CD4-positive, alpha-beta T cell (primary cell): ENCODE data around the gene TRIM13. TPM values are rescaled to one million over a fixed set of nuclear protein-coding genes. Genes with fewer than 3 reads are reported as not detected.
"Not testable (repeated sequence)": the region's sequence is repeated elsewhere in the genome, so short reads cannot be mapped to it uniquely, and the experiment has no call there.

Experiments used
- ATAC-seq: fragments of 200-7000 bp; cut with Tn5 transposase; one replicate; pipeline ENCODE4 v1.10.0; 2022; ENCODE audit warnings: mild to moderate bottlenecking; ENCODE audit not compliant: poor library complexity
- CTCF ChIA-PET: fragments of 350-600 bp; sonication (Branson Sonifier 250); formaldehyde crosslinking; loops from one replicate; lab custom pipeline; 2021; ENCODE audit warnings: antibody characterized with exemption, inconsistent platforms; lab: Charles Lee
- POLR2A ChIA-PET: fragments of 350-600 bp; sonication (Branson Sonifier 250); formaldehyde crosslinking; loops from one replicate; lab custom pipeline; 2021; ENCODE audit warnings: antibody characterized with exemption, inconsistent platforms; lab: Charles Lee
- DNase-seq, 14 experiments: peaks; one replicate each; pipeline ENCODE4 v3.0.0-alpha.2; 2013 to 2020; ENCODE audit warnings: mixed read lengths in 2 of 14
- H3K27ac ChIP-seq, 2 donors: one replicate each; pipeline versions ENCODE4 v1.5.1 to v1.7.0; 2013; ENCODE audit warnings: low read length in 2 of 2, low read depth in 1 of 2, mild to moderate bottlenecking in 1 of 2
- H3K27me3 ChIP-seq, 2 experiments: 1 replicate in 1 of 2; 2 replicates in 1 of 2; pipeline versions ENCODE4 v1.6.1 to v1.7.0; 2013; ENCODE audit warnings: low read length in 2 of 2, control low read depth in 1 of 2, mild to moderate bottlenecking in 1 of 2, moderate library complexity in 1 of 2; ENCODE audit not compliant: insufficient read depth in 2 of 2, control insufficient read depth in 1 of 2
- H3K36me3 ChIP-seq: one replicate; pipeline ENCODE4 v1.6.1; 2013; ENCODE audit warnings: low read length, control low read depth; ENCODE audit not compliant: insufficient read depth
- H3K4me1 ChIP-seq: one replicate; pipeline ENCODE4 v1.6.1; 2013; ENCODE audit warnings: low read length, control low read depth; ENCODE audit not compliant: insufficient read depth
- H3K4me3 ChIP-seq: one replicate; pipeline ENCODE4 v1.5.1; 2013; ENCODE audit warnings: mild to moderate bottlenecking, low read length, moderate library complexity
- H3K9me3 ChIP-seq, 2 experiments: 1 replicate in 1 of 2; 2 replicates in 1 of 2; pipeline versions ENCODE4 v1.6.1 to v1.7.0; 2013; ENCODE audit warnings: low read length in 2 of 2, mild to moderate bottlenecking in 2 of 2, control low read depth in 1 of 2, moderate library complexity in 1 of 2; ENCODE audit not compliant: control insufficient read depth in 1 of 2, insufficient read depth in 1 of 2
- H3K27ac Mint-ChIP-seq: one replicate; pipeline ENCODE4 v1.8.0; 2020; ENCODE audit warnings: mixed read lengths
- H3K27me3 Mint-ChIP-seq: one replicate; pipeline ENCODE4 v1.8.0; 2021; ENCODE audit warnings: mixed read lengths
- H3K36me3 Mint-ChIP-seq: one replicate; pipeline ENCODE4 v1.8.0; 2021; ENCODE audit warnings: low read depth, mixed read lengths
- H3K4me1 Mint-ChIP-seq: one replicate; pipeline ENCODE4 v1.8.0; 2021; ENCODE audit warnings: low read depth, mixed read lengths
- H3K4me3 Mint-ChIP-seq: one replicate; pipeline ENCODE4 v1.8.0; 2020; ENCODE audit warnings: mild to moderate bottlenecking, mixed read lengths
- H3K9me3 Mint-ChIP-seq: one replicate; pipeline ENCODE4 v1.8.0; 2020; ENCODE audit warnings: mixed read lengths
- intact Hi-C, 2 experiments: fragments of 100-400 bp; cut with DNase I in 1 of 2; cut with micrococcal nuclease in 1 of 2; formaldehyde crosslinking; loops; one replicate each; pipeline versions ENCODE4 v1.15.1 to v1.9.0; 2023 to 2025; cut with DNase I, micrococcal nuclease
- total RNA-seq, 174 experiments: library from RNA in 2 of 174; stranded (reverse) in 2 of 174; gene quantifications; one replicate each; pipeline ENCODE4 v1.2.3 and lab custom pipeline; 2021 to 2026
- TF ChIP-seq, protein P1 (sequence below): fragments of 200-600 bp; IDR thresholded peaks from one replicate; pipeline ENCODE4 v1.8.0; 2022; ENCODE audit warnings: antibody characterized with exemption, mild to moderate bottlenecking

TRIM13 gene
- total RNA-seq, 2 experiments from 2014 or later, result 32.5 to 32.9 TPM

DNA sequence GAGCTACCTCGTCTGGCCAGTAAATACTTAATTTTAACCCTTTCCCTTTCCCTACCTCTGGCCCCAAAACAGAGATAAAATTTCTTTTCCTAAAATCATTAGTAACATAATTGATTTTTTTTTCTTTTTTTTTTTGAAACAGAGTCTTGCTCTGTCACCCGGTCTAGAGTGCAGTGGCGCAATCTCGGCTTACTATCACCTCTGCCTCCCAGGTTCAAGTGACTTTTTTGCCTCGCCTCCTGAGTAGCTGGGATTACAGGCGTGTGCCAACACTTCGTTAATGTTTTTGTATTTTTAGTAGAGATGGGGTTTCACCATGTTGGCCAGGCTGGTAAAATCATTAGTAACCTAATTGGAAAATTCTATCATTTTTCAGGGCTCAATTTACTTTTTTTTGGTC, 10.4 kb upstream of the TRIM13 start:
- ChIA-PET POLR2A (interaction anchor here (0.7 to 1.0 kb wide), 2 partner anchors 10 to 137 kb away, joined by 3 read pairs; partner anchors contain the start of gene TRIM13), CTCF (interaction anchor here (0.7 to 1.9 kb wide), 2 partner anchors 11 to 193 kb away, joined by 3 to 4 read pairs; no protein-coding TSS in a partner anchor)
- Histone ChIP-seq H3K27ac (no peak overlapping the region), H3K27me3 (no peaks in the 10 kb centered on the region), H3K4me1 (no peaks in the 10 kb centered on the region), H3K4me3 (no peak overlapping the region), H3K9me3 (no peaks in the 10 kb centered on the region), H3K36me3 (no peaks in the 10 kb centered on the region)
- DNase-seq (no peak), ATAC-seq (no peak)
- no peaks in the 10 kb centered on the region for H3K36me3 Mint-ChIP-seq
- H3K4me3 Mint-ChIP-seq, result no peak overlapping the region
- H3K27ac Mint-ChIP-seq, result no peak overlapping the region
- H3K27me3 Mint-ChIP-seq, result no peaks in the 10 kb centered on the region
- no peaks in the 10 kb centered on the region for H3K9me3 Mint-ChIP-seq
- intact Hi-C loops, result no loop called here
- no peaks in the 10 kb centered on the region for H3K4me1 Mint-ChIP-seq
- TF ChIP-seq, protein P1, sequence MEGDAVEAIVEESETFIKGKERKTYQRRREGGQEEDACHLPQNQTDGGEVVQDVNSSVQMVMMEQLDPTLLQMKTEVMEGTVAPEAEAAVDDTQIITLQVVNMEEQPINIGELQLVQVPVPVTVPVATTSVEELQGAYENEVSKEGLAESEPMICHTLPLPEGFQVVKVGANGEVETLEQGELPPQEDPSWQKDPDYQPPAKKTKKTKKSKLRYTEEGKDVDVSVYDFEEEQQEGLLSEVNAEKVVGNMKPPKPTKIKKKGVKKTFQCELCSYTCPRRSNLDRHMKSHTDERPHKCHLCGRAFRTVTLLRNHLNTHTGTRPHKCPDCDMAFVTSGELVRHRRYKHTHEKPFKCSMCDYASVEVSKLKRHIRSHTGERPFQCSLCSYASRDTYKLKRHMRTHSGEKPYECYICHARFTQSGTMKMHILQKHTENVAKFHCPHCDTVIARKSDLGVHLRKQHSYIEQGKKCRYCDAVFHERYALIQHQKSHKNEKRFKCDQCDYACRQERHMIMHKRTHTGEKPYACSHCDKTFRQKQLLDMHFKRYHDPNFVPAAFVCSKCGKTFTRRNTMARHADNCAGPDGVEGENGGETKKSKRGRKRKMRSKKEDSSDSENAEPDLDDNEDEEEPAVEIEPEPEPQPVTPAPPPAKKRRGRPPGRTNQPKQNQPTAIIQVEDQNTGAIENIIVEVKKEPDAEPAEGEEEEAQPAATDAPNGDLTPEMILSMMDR, result no peak

DNA sequence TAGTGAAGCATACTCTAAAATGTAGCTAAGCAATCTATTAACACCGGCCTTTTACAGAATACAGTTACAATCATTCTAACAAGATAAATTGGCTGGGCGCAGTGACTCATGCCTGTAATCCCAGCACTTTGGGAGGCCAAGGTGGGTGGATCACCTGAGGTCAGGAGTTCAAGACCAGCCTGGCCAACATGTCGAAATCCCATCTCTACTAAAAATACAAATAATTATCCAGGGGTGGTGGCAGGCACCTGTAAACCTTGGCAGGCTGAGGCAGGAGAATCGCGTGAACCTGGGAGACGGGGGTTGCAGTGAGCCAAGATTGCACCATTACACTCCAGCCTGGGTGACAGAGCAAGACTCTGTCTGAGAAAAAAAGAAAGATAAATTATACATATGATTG, 6.2 kb upstream of the TRIM13 start:
- H3K9me3 ChIP-seq, H3K27me3 ChIP-seq, H3K36me3 ChIP-seq, H3K27me3 Mint-ChIP-seq, ATAC-seq, H3K4me1 ChIP-seq, H3K27ac ChIP-seq, H3K36me3 Mint-ChIP-seq, POLR2A ChIA-PET, H3K4me3 Mint-ChIP-seq, DNase-seq, H3K27ac Mint-ChIP-seq, H3K4me1 Mint-ChIP-seq, H3K4me3 ChIP-seq, H3K9me3 Mint-ChIP-seq: not testable (repeated sequence)
- intact Hi-C loops, result loop anchor here in 1 of 2 experiments (10.0 kb wide), 1 partner anchor 1464 kb away; the partner anchor contains the start of gene INTS6
- CTCF ChIA-PET, result interaction anchor here (2.1 kb wide), 1 partner anchor 14 kb away, joined by 10 read pairs; no protein-coding TSS in a partner anchor

DNA sequence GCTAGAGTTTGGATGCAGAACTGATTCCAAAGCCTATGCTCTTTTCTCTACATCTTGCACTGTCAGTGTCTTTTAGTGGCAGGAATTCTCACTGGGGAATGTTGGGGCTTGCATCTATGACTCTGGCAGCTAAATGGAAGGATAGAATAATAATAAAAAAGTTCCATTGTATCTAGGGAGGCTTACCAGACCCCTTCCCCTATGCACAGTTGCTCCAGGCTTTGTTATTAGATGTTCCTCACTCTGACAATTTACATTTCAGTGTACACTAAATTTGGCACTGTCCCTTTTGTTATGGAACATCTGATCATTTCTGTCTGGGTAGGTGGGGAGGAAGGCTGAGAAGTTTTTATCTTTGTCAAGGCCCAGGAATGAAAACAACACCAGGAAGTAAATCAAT, 3.7 kb upstream of the TRIM13 start:
- intact Hi-C loops, result loop anchor here in 1 of 2 experiments (10.0 kb wide), 1 partner anchor 1462 kb away; the partner anchor contains the start of gene INTS6
- no peak overlapping the region for H3K27ac Mint-ChIP-seq

More for the DNA sequence above, 3.7 kb upstream of the TRIM13 start:
- Mint-ChIP-seq H3K36me3 (peaks cover 20% of the 10 kb centered on the region), H3K9me3 (no peaks in the 10 kb centered on the region), H3K4me3 (no peak overlapping the region), H3K4me1 (peaks cover 18% of the 10 kb centered on the region), H3K27me3 (no peaks in the 10 kb centered on the region)
- no peaks in the 10 kb centered on the region for H3K27me3 ChIP-seq
- TF ChIP-seq, protein P1, result no peak
- ChIA-PET CTCF (interaction anchor here (1.0 kb wide), 1 partner anchor 9 kb away, joined by 4 read pairs; no protein-coding TSS in a partner anchor), POLR2A (no interaction called here)
- peaks cover 9% of the 10 kb centered on the region for H3K4me1 ChIP-seq
- ATAC-seq (no peak), DNase-seq (no peak)
- H3K36me3 ChIP-seq, result peaks cover under 1% of the 10 kb centered on the region
- H3K9me3 ChIP-seq, result no peaks in the 10 kb centered on the region
- H3K4me3 ChIP-seq, result no peak overlapping the region
- H3K27ac ChIP-seq, result no peak overlapping the region
